ENCODE measurements around the gene PLLP.

Gene PLLP

GRCh38 chr16:57233944-57234706, 50.3 kb downstream of the PLLP start:
- DNase-seq (ENCODE audit: low spot score): no peak
- CTCF ChIA-PET: interaction anchor here (0.6 kb wide), 1 partner anchor 177 kb away, joined by 3 read pairs; no protein-coding TSS in a partner anchor
- TF ChIP-seq CTCF (conservative IDR thresholded peaks at IDR 0.05; ENCODE audit: low read depth): no peak
- POLR2A ChIA-PET (ENCODE audit: low non-redundant PET): no interaction called here
- H3K27ac ChIP-seq: no peak overlapping the region

GRCh38 chr16:57231821-57232350, 52.6 kb downstream of the PLLP start:
- no peak for TF ChIP-seq CTCF (conservative IDR thresholded peaks at IDR 0.05; ENCODE audit: low read depth)
- CTCF ChIA-PET: interaction anchor here (0.5 to 0.6 kb wide), 2 partner anchors 65 to 221 kb away, joined by 3 to 4 read pairs; no protein-coding TSS in a partner anchor
- H3K27ac ChIP-seq: no peak overlapping the region
- DNase-seq (ENCODE audit: low spot score): no peak
- POLR2A ChIA-PET (ENCODE audit: low non-redundant PET): no interaction called here

- ChIA-PET CTCF (no interaction called here), POLR2A (ENCODE audit: low non-redundant PET) (no interaction called here)
- no peak for DNase-seq (ENCODE audit: low spot score)
Observed at GRCh38 chr16:57229079-57229478, 55.4 kb downstream of the PLLP start.

GRCh38 chr16:57226701-57227621, 57.5 kb downstream of the PLLP start:
- DNase-seq (ENCODE audit: low spot score): no peak

More at GRCh38 chr16:57229079-57229478, 55.4 kb downstream of the PLLP start:
- no peak for TF ChIP-seq CTCF (conservative IDR thresholded peaks at IDR 0.05; ENCODE audit: low read depth)
- no peak overlapping the region for H3K27ac ChIP-seq

GRCh38 chr16:57225978-57226377, 58.5 kb downstream of the PLLP start:
- ChIA-PET POLR2A (ENCODE audit: low non-redundant PET) (no interaction called here), CTCF (no interaction called here)
- no peak for TF ChIP-seq CTCF (conservative IDR thresholded peaks at IDR 0.05; ENCODE audit: low read depth)
- H3K27ac ChIP-seq: no peak overlapping the region
- DNase-seq (ENCODE audit: low spot score): no peak

More at GRCh38 chr16:57226701-57227621, 57.5 kb downstream of the PLLP start:
- ChIA-PET POLR2A (ENCODE audit: low non-redundant PET) (interaction anchor here (0.6 to 0.7 kb wide), 2 partner anchors 64 to 661 kb away, joined by 3 to 8 read pairs; no protein-coding TSS in a partner anchor), CTCF (interaction anchor here (0.7 kb wide), 1 partner anchor 16 kb away, joined by 3 read pairs; no protein-coding TSS in a partner anchor)
- no peak for TF ChIP-seq CTCF (conservative IDR thresholded peaks at IDR 0.05; ENCODE audit: low read depth)
- no peak overlapping the region for H3K27ac ChIP-seq

Measured in RWPE1 (cell line).